SK-N-MC (cell line): ENCODE results near the gene FAM114A1.

Experiments
- FOXP2 ChIP-seq: optimal IDR thresholded peaks from 2 replicates; pipeline ENCODE3; 2011; ENCODE audit warnings: mild to moderate bottlenecking, moderate library complexity; ENCODE audit not compliant: insufficient read depth; ENCODE audit errors: extremely low read length, control extremely low read depth
- POLR2AphosphoS5 ChIP-seq: IDR thresholded peaks from 2 replicates; pipeline ENCODE4 v1.6.1; 2012; ENCODE audit warnings: mild to moderate bottlenecking, low read depth, low read length, borderline replicate concordance

DNA sequence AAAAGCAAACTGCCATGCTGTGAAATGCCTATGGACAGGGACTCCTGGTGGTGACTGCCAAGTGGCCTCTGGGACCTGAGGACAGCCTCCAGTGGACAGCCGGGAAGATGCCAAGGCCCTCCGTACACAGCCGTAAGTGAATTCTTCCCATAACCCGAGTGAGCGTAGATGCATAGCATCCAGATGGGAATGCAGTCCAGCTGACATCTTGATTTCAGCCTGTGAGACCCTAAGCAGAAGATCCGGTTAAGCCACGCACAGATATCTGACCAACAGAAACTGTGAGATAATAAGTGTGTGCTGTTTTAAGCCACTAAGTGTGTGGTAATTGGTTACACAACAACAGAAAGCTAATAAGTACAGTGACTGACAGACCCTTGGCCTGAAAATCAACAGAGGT is 108.7 kb downstream of the FAM114A1 start:
- TF ChIP-seq FOXP2 (no peak), POLR2AphosphoS5 (no peak)
